DMS 273 (cell line): Measurements from ENCODE around the gene ANKS1B.
"Not testable (repeated sequence)": the region's sequence is repeated elsewhere in the genome, so short reads cannot be mapped to it uniquely, and the experiment has no call there.

Experiments used
- DNase-seq: peaks from one replicate; lab custom pipeline; 2025; ENCODE audit not compliant: unreplicated experiment; lab: John Stamatoyannopoulos, UW

Gene ANKS1B

DNA sequence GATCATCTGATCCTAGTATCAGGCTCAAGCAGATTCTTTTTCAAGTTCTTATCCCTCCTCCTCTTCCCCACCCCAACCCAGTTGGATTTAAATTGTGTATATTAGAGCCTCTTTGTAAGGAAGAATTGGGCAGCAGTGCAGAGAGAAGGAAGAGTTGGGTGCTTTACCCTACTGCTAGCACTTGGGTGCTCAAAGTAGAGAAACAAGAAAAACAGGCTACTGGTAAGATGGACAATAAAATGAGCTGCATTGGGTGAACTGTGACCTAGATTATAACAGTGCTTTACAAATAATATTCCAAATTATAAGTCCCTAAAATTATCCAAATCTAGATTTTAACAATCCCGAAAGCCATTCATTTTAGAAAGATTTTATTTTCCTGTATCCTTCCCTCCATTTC is 700.6 kb downstream of the ANKS1B start:
- DNase-seq: no peak

DNA sequence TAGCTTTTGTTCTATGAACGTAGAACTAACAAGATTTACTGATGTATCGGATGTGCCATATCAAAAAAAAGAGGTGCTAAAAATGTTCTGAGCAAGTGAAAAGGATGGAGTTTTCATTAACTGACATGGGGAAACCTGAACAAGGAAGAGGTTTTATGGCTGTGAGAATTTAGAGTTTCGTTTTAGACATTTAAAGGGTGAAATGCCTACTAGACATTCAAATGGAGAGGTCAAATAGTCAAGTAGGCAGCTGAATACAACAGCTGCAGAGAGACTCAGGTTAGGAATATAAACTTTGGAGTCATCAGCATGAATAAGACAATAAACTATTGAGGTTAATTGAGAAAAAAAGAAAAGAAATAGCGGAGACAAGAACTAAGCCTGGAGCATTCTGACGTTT is 702.1 kb downstream of the ANKS1B start:
- no peak for DNase-seq

DNA sequence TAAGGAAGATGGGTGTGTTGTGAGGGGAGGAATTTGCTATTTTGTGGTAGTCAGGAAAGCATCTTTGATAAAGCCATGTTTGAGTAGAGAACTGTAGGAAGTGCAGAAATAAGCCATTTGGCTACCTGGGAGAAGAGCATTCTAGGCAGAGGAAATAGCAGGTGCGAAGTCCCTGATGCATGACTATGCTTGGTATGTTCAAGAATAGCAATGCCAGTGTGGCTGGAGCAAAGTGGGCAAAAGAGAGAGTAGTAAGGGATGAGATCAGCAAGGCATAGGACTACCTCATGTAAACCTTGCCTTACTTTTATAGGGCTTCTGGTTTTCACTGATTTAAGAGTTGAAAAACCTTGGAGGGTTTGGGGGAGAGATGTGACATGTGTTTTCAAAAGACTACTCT is 702.6 kb downstream of the ANKS1B start:
- no peak for DNase-seq

DNA sequence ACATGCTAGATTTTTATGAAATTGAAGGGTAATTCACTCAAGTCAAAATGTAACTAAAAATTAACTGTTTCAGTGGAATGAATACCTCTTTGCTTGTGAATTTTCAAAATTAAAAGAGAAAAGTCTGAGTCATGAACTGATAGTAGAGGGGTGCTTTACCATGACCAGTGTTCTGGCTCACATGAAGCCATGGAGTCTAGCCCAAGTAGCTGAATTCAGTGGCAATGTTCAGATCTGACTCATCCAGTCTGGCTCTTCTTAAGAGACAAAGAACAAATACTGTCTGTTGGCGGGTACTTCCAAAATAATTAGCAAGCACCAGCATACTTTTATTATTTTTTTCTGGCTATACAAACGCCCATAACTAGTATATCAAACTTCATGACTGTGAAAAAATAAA is 703.5 kb downstream of the ANKS1B start:
- no peak for DNase-seq

DNA sequence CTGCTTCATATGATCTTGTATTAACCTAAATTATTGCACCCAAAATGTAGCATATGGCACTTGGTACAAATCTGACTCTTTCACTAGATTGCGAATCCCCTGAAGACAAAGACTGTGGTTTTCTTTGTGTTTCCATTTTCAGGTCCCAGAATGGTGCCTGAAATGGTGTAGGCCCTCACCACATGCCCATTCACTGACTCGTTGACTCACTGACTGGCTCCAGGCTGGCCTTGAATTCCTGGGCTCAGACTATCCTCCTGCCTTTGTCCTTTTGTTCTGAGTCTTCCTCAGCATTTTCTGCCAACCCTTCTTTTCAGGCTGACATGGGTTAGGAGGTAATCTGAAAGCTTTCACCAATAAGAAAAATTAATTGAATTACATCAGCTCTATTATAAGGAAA is 705.8 kb downstream of the ANKS1B start:
- no peak for DNase-seq

DNA sequence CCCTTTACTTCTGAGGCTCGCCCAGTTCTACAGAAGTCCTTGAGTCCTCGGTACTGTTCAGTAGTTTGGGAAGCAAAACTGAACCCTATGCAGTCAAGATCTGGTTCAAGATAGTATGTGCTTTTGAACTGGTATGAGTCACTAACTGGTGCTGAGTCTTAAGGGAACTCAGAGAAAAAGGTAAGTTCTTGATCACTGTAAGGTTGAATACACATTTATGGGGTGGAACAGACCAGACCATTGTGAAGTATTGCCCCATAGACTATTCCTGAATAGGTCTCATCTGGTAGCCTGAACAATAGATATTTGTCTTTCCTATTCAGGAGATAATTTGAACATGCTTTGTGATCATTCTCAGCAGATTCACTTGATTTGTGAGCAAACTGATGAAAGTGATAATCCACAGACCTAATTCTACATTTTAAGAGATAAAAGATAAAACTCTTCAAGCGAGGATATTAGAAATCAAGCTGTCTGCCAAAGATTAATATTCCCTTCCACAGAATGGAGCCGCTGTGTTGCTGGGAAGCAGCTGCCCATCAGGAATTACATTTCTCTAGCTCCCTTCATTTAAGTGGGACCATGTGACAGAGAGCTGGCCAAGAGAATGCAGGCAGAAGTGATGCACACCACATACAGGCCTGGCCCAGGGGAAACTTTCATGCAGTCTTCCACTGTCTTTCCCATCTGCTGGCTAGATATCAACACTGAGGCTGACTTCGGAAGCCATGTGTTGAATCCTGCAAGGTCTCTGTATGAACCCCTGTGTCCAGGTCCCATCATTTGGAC is 707.0 kb downstream of the ANKS1B start:
- no peak for DNase-seq

DNA sequence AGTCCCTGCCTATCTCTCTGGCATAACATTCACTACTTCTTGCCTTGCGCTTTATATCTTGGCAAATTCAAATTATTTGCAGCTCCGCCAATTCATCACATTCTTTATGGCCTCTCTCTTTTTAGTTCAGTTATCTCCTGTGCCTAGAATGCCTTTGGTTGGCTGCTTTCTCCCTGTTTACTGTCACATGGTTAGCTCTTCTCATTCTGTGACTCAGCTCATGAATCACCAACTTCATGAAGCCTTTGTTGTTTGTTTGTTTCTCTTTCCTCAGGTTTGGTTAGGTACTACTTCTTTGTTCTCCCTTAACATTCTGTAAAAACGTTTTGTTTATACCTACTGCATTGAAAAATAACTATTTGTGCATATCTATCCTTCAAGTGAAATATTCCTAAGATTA is 713.7 kb downstream of the ANKS1B start:
- DNase-seq: no peak

DNA sequence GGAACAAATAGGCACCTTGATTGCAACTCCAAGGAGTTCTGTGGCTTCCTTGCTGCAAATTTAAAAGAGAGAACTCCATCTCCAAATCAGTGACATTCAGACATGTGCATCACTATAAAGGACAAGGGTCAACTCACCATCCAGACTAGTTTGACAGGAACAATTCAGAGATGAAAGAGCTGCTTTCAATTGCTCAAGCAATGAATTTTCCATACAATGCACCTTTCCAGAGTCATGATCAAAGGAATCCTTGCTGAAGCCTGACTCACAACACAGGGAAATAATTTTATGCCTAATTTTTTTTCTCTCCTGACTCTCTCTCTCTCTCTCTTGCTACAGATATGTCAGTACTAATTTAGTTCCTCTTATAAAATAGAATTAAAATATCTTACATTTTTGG is 717.7 kb downstream of the ANKS1B start:
- no peak for DNase-seq

DNA sequence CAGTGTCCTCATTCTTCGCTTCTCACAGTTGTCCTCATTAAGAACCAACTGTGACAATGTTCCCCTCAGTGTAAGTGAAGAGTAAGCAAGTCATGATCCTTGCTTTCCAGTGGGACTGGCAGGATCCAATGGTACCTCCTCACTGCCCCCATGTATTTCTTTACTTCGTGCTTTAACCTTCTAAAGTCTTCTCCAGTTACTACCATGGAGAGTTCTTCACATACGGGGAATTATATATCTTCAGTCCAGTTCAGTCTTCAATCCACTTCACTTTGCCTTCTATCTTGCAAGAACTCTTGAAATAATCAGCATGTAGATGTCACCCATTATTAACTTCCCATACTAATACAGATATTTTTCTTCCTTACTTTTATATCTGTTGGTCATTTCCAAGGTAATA is 719.1 kb downstream of the ANKS1B start:
- DNase-seq: no peak

DNA sequence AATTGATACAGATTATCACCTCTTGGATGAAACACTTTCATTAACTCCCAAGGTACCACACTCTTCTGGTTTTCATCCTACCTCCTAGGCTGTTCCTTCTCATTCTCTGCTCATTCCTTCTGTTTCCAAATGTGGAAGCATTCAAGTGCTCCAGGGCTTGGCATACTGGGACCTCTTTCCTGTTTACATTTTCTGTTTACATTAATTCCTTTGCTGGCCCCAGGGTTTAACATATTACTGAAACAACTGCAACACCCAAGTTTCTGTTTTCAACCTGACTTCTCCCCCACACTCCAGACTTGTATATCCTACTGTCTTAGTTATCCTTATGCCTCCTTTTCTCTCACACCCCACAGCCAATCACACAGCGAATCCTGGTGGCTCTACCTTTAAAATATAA is 723.5 kb downstream of the ANKS1B start:
- DNase-seq: no peak

DNA sequence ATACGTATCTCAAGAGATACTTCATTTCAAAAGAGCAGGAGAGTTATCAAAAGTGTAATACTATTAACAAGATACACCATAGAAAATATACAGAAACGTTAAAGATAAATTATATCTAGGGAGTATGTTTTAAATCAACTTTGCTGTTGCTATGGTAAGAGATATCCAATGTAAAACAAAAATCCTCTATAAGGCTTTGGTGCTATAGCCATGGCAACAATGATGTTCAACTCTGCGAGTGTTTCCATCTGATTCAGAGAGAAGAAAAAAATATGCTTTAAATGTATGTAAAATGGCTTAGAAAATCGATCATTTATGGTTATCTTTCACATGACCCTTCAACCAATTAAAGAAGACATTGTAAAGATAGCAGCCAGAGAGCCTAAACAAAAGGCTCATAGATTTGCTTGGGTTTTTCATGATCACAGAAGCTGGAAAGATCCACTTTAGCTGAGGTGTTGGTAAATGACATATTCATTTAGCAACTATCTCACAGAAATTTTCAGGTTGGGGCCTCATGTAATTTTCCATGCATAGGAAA is 724.2 kb downstream of the ANKS1B start:
- DNase-seq: no peak

DNA sequence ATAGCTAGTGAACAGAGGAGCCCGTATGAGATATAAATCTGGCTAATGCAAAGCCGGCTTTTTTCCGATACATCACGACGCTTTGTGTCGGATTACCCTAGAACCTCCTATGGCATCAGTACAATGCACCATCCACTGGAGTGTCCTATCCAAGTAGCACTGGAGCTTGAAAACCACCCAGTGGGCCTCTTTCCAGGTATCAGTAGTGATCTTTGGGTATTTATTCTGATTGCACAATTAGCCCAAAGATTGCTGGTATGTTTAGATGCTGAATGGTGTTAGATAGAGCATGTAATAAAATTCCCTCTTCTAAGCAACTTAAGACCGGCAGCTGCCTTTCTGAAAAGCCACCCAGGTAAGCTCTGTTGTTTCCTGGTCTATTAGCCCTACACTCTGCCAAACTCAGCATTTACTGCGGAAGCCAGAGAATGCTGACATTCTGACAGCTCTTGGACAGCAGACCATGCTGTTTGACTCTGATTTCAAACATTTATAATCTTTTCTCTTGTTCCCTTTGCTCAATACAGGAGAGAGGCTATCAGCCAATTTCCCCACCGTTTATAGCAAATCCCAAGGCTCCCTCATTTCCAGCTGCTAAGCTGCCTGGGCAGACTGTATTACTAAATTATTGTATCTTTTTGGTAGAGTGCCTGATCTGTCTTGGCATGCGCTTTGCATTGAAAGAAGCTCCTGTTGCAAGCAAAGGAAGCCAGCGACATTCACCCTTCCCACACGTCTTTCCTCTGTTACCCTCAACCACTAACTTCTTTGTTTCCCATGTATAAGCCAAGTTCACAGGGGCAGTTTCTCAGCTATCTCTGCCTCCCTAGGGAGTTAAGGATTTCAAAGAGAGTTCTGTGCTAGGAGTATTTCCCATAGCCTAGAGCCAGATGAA is 725.4 kb downstream of the ANKS1B start:
- DNase-seq: peak; percentile 10

DNA sequence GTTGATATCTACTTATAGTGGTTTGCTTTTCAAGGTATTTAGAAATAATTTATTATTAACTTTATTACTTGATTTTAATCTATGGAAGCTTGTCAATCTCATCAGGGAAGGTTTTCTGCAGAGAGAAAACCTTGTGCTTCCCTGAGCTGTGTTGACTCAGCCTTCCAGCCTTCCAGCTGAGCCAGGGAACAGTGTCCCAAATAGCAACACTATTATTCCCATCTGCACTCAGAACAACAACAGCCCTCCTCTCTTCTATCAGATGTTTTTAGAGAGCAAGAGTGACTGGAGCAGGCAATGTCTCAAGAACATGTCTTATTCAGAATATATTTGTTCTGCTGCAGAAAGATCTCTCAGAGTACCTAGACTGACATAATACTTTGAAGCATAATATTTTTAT is 727.1 kb downstream of the ANKS1B start:
- DNase-seq: no peak

DNA sequence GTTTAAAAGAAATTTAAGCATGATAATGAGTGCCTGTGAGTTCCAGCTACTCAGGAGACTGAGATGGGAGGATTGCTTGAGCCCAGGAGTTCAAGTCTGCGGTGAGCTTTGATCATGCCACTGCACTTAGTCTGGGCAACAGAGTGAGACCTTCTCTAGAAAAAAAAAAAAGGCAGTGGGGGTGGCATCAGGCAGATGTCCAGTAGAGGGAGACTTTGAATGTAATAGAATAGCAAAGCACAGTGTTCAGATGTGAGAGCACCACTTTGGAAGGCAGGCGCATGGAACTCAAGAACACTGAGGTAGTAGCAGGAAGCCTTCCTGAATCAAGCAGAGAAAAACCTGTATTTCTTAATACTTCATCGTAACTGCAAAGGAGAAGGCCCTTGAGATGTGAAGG is 731.7 kb downstream of the ANKS1B start:
- DNase-seq: peak; percentile 6

DNA sequence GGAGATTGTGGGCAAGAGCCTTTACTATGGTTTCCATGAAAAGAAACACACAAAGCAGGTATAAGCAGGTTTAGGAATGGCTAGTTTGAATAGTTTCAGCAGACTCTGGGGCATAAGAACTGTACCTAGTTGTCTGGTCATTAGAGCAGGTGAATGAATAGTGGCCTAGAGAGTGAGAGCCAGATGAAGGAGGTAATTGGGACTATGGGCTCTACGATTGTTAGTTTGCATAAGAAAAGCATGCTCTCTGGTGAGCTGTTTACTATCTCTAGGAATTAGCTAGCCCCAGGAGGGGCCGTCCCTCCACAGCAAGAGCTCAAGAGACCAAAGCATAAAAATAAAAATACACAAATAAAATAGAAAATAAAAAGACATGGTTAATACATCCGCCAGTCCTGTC is 734.6 kb downstream of the ANKS1B start:
- no peak for DNase-seq

DNA sequence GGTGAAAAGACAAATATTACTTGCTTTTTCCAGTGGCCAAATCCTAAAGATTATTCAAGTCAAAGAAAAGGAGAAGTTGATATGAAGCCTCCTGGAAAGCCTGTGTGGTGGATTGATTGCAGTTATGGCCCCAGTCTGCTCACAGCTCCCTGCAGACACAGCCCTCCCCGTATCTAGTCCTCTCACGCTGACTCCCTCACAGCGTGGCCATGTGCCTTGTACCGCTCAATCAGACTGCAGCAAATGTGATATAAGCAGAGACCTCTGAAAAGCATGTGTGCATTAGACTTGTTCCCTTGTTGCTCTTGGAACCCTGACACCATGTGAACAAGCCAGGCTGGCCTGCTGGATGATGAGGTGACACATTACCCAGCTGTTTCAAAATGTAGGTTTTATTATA is 735.2 kb downstream of the ANKS1B start:
- DNase-seq: no peak

DNA sequence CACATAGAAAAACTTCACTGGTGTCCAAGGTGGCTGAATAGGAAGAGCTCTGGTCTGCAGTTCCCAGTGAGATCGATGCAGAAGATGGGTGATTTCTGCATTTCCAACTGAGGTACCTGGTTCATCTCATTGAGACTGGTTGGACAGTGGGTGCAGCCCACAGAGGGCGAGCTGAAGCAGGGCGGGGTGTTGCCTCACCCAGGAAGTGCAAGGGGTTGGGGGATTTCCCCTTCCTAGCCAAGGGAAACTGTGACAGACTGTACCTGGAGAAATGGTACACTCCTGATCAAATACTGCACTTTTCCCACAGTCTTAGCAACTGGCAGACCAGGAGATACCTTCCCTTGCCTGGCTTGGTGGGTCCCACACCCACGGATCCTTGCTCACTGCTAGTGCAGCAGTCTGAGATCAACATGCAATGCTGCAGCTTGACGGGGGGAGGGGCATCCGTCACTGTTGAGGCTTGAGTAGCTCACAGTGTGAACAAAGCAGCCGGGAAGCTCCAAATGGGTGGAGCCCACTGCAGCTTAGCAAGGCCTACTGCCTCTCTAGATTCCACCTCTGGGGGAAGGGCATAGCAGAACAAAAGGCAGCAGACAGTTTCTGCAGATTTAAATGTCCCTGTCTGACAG is 746.7 kb downstream of the ANKS1B start:
- DNase-seq: not testable (repeated sequence)

DNA sequence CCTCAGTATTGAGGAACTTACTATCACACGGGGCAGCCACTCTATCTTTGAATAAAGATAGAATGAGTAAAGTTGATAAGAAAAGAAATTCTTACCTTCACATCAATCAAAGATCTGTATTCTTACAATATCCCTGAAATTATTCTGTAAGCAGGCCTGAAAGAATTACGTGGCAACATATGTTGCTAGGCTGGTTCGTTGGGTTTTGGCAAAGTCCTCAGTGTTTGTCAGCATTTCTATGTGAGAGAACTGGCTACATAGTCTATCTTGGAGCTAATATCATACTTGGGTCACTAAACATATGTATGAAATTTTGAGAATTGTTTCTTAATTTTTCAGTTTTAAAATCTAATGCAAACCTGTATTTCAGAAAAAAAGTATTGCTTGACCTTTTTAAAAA is 749.4 kb downstream of the ANKS1B start:
- DNase-seq: no peak

DNA sequence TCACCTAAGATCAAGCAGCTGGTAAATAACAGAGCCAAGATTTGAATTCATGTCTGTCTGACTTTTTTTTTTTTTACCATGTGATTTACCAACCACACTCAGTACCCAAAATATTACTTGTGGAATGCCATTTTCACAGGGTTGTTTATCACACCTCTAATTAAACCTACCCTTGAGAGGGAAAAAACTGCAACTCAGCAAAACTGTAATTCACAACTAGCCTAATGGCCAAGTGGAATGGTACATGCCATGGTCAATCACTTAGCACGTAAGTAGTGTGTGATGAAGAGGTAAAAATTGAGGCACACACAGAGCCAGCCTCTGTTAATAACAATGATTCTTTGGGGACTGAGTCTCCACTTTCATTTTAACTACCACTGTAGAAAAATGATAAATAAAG is 750.0 kb downstream of the ANKS1B start:
- no peak for DNase-seq

DNA sequence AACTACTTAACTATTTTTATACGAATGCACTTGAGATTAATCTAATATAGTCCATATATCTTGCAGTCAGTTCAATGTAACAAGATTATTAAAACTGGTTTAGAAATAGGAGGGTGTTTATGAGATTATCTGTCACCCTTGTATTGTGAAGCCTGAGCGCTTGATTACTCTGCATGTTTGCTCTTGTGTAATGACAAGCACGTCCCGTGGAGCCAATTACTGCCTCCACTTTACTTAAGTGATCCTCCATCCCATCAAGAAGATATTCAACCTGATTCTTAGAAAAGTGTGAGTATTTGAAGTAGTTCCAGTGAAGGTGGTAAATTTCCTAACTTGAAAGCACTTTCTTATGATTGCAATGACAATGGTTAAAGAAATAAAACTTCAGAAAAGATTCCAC is 752.4 kb downstream of the ANKS1B start:
- no peak for DNase-seq

DNA sequence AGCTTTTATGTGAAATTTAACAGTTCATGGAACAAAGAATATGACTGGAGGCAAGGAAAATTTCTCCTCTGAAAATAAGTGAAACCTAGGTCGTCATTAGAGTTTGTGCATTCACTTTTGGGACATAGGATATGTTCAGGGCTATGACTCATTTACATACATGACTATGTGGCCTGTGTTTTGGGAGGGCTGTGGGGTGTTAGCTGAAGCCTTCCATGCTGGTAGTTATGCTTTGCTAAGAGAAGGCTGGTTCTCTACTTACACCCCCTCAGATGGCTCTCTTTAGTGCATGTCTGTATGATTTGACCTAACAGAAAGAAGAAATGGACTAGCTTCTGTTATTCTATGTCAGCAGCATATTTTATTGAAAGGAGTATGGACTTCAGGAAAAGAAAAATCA is 753.7 kb downstream of the ANKS1B start:
- no peak for DNase-seq

DNA sequence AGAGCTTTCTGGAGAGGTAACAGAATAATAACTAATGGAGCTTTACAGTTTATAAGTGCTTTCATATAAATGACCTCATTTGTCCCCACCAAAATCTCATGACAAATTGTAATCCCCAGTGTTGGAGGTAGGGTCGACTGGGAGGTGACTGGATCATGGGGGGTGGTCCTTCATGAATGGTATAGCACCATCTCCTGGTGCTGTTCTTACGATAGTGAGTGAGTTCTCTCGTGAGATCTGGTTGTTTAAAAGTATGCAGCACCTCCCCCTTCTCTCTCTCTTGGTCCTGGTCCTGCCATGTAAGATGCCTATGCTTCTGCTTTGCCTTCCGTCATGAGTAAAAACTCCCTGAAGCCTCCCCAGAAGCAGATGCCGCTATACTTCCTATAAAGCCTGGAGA is 760.5 kb downstream of the ANKS1B start:
- DNase-seq: no peak
